SU-DHL-6 (cell line): ENCODE measurements around the gene WNT2B.

Experiments used
- CTCF ChIP-seq: fragments of 200-600 bp; sonication (generic); IDR thresholded peaks from one replicate; pipeline ENCODE4 v1.5.1; 2017; ENCODE audit warnings: antibody characterized with exemption, mild to moderate bottlenecking, low read length, moderate library complexity; ENCODE audit not compliant: insufficient read depth, poor library complexity, severe bottlenecking
- EZH2phosphoT487 ChIP-seq: fragments of 200-600 bp; sonication (generic), shearing (Covaris generic); conservative IDR thresholded peaks from 2 replicates; pipeline ENCODE4 v1.6.1; 2018; ENCODE audit warnings: mild to moderate bottlenecking, antibody characterized with exemption, low read length, moderate library complexity, mixed read lengths

- TF ChIP-seq CTCF (no peak), EZH2phosphoT487 (no peak)
These were observed 54.6 kb downstream of the WNT2B start for GRCh38 chr1:112563341-112563740.
